ENCODE results near the gene SCRT2.
"Not testable (repeated sequence)": the region's sequence is repeated elsewhere in the genome, so short reads cannot be mapped to it uniquely, and the experiment has no call there.

Gene SCRT2

GRCh38 chr20:644692-645317, 30.8 kb downstream of the SCRT2 start:
- TF ChIP-seq REST (IDR thresholded peaks at IDR 0.05; ENCODE audit: insufficient replicate concordance, low read depth) (no peak), GABPA (IDR thresholded peaks at IDR 0.05; ENCODE audit: low read depth) (no peak), SPI1 (IDR thresholded peaks at IDR 0.05; ENCODE audit: borderline replicate concordance, low read depth) (no peak), CTCF (IDR thresholded peaks at IDR 0.05; ENCODE audit: insufficient read depth, low read length) (no peak), POLR2AphosphoS5 (IDR thresholded peaks at IDR 0.05; ENCODE audit: low read depth) (no peak)
- no peaks in the 10 kb centered on the region for H3K27me3 ChIP-seq (ENCODE audit: insufficient read depth, poor library complexity, severe bottlenecking)
- H3K27ac ChIP-seq (replicated peaks), result no peak overlapping the region
- DNase-seq (ENCODE audit: low read depth in 1 of 2, low spot score in 1 of 2), result no peak
- no peak overlapping the region for H3K4me3 ChIP-seq (replicated peaks; ENCODE audit: insufficient read depth, low read length)

- peaks cover 4% of the 10 kb centered on the region for H3K27me3 ChIP-seq (ENCODE audit: insufficient read depth, poor library complexity, severe bottlenecking)
- DNase-seq (ENCODE audit: low read depth in 1 of 2, low spot score in 1 of 2), result no peak
- H3K27ac ChIP-seq (replicated peaks), result no peak overlapping the region
- no peak for TF ChIP-seq GABPA (IDR thresholded peaks at IDR 0.05; ENCODE audit: low read depth)
- TF ChIP-seq SPI1 (IDR thresholded peaks at IDR 0.05; ENCODE audit: borderline replicate concordance, low read depth), result no peak
- TF ChIP-seq POLR2AphosphoS5 (IDR thresholded peaks at IDR 0.05; ENCODE audit: low read depth), result no peak
- TF ChIP-seq CTCF (IDR thresholded peaks at IDR 0.05; ENCODE audit: insufficient read depth, low read length), result no peak
- TF ChIP-seq REST (IDR thresholded peaks at IDR 0.05; ENCODE audit: insufficient replicate concordance, low read depth), result no peak
- H3K4me3 ChIP-seq (replicated peaks; ENCODE audit: insufficient read depth, low read length), result no peak overlapping the region
These were observed 33.0 kb downstream of the SCRT2 start for GRCh38 chr20:642398-643174.

GRCh38 chr20:642013-642397, 33.6 kb downstream of the SCRT2 start:
- H3K27ac ChIP-seq (replicated peaks); H3K27me3 ChIP-seq (ENCODE audit: insufficient read depth, poor library complexity, severe bottlenecking); H3K4me3 ChIP-seq (replicated peaks; ENCODE audit: insufficient read depth, low read length); DNase-seq (ENCODE audit: low read depth in 1 of 2, low spot score in 1 of 2): not testable (repeated sequence)

- Histone ChIP-seq H3K4me3 (replicated peaks; ENCODE audit: insufficient read depth, low read length) (no peak overlapping the region), H3K27ac (replicated peaks) (no peak overlapping the region), H3K27me3 (ENCODE audit: insufficient read depth, poor library complexity, severe bottlenecking) (peaks cover 11% of the 10 kb centered on the region)
- TF ChIP-seq POLR2AphosphoS5 (IDR thresholded peaks at IDR 0.05; ENCODE audit: low read depth), result no peak
- no peak for DNase-seq (ENCODE audit: low read depth in 1 of 2, low spot score in 1 of 2)
These were observed 34.1 kb downstream of the SCRT2 start for GRCh38 chr20:641516-641875.

Data from HL-60 (cell line).